SK-N-SH treated with all-trans-retinoic acid at 6 μM for 48 hours (cell line): ENCODE data around the gene ZMAT3.

Experiments
- ARNTL ChIP-seq: fragments of 450-650 bp; formaldehyde crosslinking; IDR thresholded peaks from 2 replicates; pipeline ENCODE4 v1.5.0; 2020; ENCODE audit warnings: low read depth, mild to moderate bottlenecking, moderate library complexity, borderline replicate concordance
- BACH2 ChIP-seq: fragments of 250-450 bp; sonication (Bioruptor Pico); IDR thresholded peaks from 2 replicates; pipeline ENCODE4 v1.9.0; 2021; ENCODE audit warnings: mild to moderate bottlenecking, borderline replicate concordance
- ESRRG ChIP-seq: fragments of 250-450 bp; sonication (Bioruptor Pico); IDR thresholded peaks from 2 replicates; pipeline ENCODE4 v1.6.1; 2021; ENCODE audit warnings: mild to moderate bottlenecking
- GLIS3 ChIP-seq: fragments of 250-450 bp; sonication (Bioruptor Pico); IDR thresholded peaks from 2 replicates; pipeline ENCODE4 v1.5.0; 2020; ENCODE audit warnings: mild to moderate bottlenecking, moderate library complexity
- RARB ChIP-seq: fragments of 250-450 bp; sonication (Bioruptor Pico); IDR thresholded peaks from 2 replicates; pipeline ENCODE4 v1.8.0; 2021; ENCODE audit warnings: mild to moderate bottlenecking, moderate library complexity
- TCF4 ChIP-seq: fragments of 250-450 bp; sonication (Bioruptor Pico); IDR thresholded peaks from 2 replicates; pipeline ENCODE4 v1.8.0; 2021; ENCODE audit warnings: mild to moderate bottlenecking, moderate library complexity, borderline replicate concordance
- TOX ChIP-seq: fragments of 250-450 bp; sonication (Bioruptor Pico); IDR thresholded peaks from 2 replicates; pipeline ENCODE4 v1.8.0; 2021; ENCODE audit warnings: mild to moderate bottlenecking, moderate library complexity, borderline replicate concordance
- ZC3H10 ChIP-seq: fragments of 250-450 bp; sonication (Bioruptor Pico); IDR thresholded peaks from 2 replicates; pipeline ENCODE4 v1.5.1; 2021; ENCODE audit warnings: mild to moderate bottlenecking, moderate library complexity
- ZFP3 ChIP-seq: fragments of 250-450 bp; sonication (Bioruptor Pico); IDR thresholded peaks from 2 replicates; pipeline ENCODE4 v1.5.0; 2020; ENCODE audit warnings: mild to moderate bottlenecking, moderate library complexity
- ZFP30 ChIP-seq: fragments of 450-650 bp; formaldehyde crosslinking; IDR thresholded peaks from 2 replicates; pipeline ENCODE4 v1.5.0; 2022; ENCODE audit warnings: mild to moderate bottlenecking, moderate library complexity
- ZNF565 ChIP-seq: fragments of 450-650 bp; formaldehyde crosslinking; conservative IDR thresholded peaks from 2 replicates; pipeline ENCODE4 v1.5.0; 2020; ENCODE audit warnings: low read depth, mild to moderate bottlenecking, moderate library complexity
- ZNF70 ChIP-seq: fragments of 450-650 bp; formaldehyde crosslinking; IDR thresholded peaks from 2 replicates; pipeline ENCODE4 v1.5.0; 2020; ENCODE audit warnings: mild to moderate bottlenecking, moderate library complexity
- TF ChIP-seq, protein P1 (sequence below): fragments of 250-450 bp; sonication (Bioruptor Pico); IDR thresholded peaks from 2 replicates; pipeline ENCODE4 v1.5.1; 2020; ENCODE audit warnings: low read depth, mild to moderate bottlenecking, moderate library complexity
- TF ChIP-seq, protein P2 (sequence below): fragments of 250-450 bp; sonication (Bioruptor Pico); IDR thresholded peaks from 2 replicates; pipeline ENCODE4 v1.5.1; 2021; ENCODE audit warnings: mild to moderate bottlenecking, moderate library complexity

GRCh38 chr3:179072100-179072438, 460 bp upstream of the ZMAT3 start:
- TF ChIP-seq, protein P1, sequence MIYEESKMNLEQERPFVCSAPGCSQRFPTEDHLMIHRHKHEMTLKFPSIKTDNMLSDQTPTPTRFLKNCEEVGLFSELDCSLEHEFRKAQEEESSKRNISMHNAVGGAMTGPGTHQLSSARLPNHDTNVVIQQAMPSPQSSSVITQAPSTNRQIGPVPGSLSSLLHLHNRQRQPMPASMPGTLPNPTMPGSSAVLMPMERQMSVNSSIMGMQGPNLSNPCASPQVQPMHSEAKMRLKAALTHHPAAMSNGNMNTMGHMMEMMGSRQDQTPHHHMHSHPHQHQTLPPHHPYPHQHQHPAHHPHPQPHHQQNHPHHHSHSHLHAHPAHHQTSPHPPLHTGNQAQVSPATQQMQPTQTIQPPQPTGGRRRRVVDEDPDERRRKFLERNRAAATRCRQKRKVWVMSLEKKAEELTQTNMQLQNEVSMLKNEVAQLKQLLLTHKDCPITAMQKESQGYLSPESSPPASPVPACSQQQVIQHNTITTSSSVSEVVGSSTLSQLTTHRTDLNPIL, result no peak
- no peak for TF ChIP-seq BACH2 (CRISPR knock-in tag)
- TF ChIP-seq ESRRG (CRISPR knock-in tag), result no peak
- no peak for TF ChIP-seq ZC3H10 (CRISPR knock-in tag)
- TF ChIP-seq ZFP3, result no peak
- no peak for TF ChIP-seq RARB (CRISPR knock-in tag)
- no peak for TF ChIP-seq TOX
- TF ChIP-seq ZFP30, result no peak
- TF ChIP-seq ARNTL (CRISPR knock-in tag), result no peak
- TF ChIP-seq, protein P2, sequence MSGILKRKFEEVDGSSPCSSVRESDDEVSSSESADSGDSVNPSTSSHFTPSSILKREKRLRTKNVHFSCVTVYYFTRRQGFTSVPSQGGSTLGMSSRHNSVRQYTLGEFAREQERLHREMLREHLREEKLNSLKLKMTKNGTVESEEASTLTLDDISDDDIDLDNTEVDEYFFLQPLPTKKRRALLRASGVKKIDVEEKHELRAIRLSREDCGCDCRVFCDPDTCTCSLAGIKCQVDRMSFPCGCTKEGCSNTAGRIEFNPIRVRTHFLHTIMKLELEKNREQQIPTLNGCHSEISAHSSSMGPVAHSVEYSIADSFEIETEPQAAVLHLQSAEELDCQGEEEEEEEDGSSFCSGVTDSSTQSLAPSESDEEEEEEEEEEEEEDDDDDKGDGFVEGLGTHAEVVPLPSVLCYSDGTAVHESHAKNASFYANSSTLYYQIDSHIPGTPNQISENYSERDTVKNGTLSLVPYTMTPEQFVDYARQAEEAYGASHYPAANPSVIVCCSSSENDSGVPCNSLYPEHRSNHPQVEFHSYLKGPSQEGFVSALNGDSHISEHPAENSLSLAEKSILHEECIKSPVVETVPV, result no peak
- no peak for TF ChIP-seq ZNF565 (CRISPR knock-in tag)
- TF ChIP-seq TCF4 (CRISPR knock-in tag), result no peak
- no peak for TF ChIP-seq ZNF70 (CRISPR knock-in tag)
- TF ChIP-seq GLIS3 (CRISPR knock-in tag), result no peak
